ENCODE data around the gene SLC8A1.
A peak's percentile ranks its signal among the peaks of the same experiment; 100 is the strongest.

The SLC8A1 gene

GRCh38 chr2:40369267-40370006, 82.5 kb downstream of the SLC8A1 start:
- FAIRE-seq (peak; percentile 75), DNase-seq (ENCODE audit: insufficient read length, low spot score) (no peak)
- TF ChIP-seq, protein P1, sequence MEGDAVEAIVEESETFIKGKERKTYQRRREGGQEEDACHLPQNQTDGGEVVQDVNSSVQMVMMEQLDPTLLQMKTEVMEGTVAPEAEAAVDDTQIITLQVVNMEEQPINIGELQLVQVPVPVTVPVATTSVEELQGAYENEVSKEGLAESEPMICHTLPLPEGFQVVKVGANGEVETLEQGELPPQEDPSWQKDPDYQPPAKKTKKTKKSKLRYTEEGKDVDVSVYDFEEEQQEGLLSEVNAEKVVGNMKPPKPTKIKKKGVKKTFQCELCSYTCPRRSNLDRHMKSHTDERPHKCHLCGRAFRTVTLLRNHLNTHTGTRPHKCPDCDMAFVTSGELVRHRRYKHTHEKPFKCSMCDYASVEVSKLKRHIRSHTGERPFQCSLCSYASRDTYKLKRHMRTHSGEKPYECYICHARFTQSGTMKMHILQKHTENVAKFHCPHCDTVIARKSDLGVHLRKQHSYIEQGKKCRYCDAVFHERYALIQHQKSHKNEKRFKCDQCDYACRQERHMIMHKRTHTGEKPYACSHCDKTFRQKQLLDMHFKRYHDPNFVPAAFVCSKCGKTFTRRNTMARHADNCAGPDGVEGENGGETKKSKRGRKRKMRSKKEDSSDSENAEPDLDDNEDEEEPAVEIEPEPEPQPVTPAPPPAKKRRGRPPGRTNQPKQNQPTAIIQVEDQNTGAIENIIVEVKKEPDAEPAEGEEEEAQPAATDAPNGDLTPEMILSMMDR (IDR thresholded peaks at IDR 0.05; ENCODE audit: insufficient read depth, missing control alignments) = no peak

DNA sequence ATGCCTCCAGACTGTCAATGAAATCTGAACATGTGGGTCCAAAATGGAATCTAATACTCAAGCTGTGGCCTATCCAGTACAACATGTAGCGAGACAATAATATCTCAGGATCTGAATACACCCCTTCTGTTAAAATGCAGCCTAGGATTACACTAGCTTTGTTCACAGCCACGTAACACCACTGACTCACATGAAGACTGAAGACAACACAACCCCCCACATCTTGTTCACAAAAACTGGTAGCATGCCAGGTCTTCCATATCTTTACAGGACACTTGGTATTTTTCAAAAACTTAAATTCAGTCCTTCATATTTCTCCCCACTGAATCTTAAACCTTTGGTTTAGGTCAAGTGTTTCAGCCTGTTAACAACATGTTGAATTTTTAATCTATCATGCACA, 84.2 kb downstream of the SLC8A1 start:
- TF ChIP-seq, protein P1 (IDR thresholded peaks at IDR 0.05; ENCODE audit: insufficient read depth, missing control alignments) = no peak
- DNase-seq (ENCODE audit: insufficient read length, low spot score) (no peak), FAIRE-seq (peak; percentile 38)

DNA sequence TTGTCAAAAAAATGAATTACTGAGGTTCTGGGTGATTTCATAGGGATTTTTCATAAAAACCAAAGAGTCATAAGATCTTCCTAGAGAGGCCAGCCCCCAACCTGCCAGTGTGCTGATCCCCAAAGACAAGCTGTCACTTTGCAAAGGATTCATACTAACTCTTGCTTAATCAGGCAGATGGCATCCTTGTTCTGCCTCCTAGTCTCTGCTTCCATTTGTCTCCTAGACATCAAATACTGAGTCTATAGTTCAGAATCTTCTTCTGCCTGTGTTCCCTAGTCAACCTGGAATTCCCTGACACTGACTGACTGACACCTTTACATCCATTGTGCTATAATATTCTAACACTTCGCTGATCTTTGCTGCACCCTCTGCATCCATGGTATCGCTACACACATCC, 84.9 kb downstream of the SLC8A1 start:
- DNase-seq (ENCODE audit: insufficient read length, low spot score) (no peak), FAIRE-seq (peak; percentile 98)
- TF ChIP-seq, protein P1 (IDR thresholded peaks at IDR 0.05; ENCODE audit: insufficient read depth, missing control alignments) = peak; percentile 9

GRCh38 chr2:40364151-40364874, 87.6 kb downstream of the SLC8A1 start:
- DNase-seq (ENCODE audit: insufficient read length, low spot score) (no peak), FAIRE-seq (peak; percentile 11)

DNA sequence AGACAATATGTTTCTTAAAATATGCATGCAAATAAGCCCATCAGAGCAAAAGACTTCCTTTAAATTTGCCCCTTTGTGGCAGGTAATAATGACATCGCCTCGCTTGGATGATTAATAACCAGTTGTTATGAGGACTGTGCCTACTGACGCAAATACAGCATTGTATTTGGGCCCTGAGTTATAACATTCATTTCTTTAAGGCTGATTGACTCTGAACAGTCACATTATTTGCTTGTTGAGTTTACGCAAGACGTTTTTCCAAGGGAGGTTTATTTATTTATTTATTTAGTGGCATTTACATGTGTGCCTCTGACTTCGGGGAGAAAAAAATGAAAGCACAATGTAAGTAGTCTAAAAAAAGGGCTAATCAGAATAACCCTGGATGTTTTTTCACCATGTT, 88.3 kb downstream of the SLC8A1 start:
- FAIRE-seq (peak; percentile 89), DNase-seq (ENCODE audit: insufficient read length, low spot score) (no peak)
- TF ChIP-seq, protein P1 (IDR thresholded peaks at IDR 0.05; ENCODE audit: insufficient read depth, missing control alignments) = no peak

More at GRCh38 chr2:40364151-40364874, 87.6 kb downstream of the SLC8A1 start:
- TF ChIP-seq, protein P1 (IDR thresholded peaks at IDR 0.05; ENCODE audit: insufficient read depth, missing control alignments) = no peak

DNA sequence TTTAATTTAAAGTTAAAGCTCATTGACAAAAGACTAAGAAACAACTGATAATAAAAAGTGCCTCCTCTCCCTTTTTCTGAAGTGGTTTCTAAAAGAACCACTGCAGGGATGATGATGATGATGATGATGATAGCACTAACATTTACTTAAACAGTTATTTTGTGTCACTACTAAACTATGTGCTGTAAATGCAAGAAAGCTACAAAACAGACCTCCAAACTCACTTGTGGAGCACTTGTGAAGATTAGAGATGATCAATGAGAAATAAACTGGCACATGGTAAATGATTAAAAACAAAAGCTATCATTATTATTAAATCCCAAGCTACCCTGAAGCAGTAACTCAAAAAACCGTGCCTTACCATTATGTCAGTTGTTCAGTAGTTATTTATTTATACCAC, 88.7 kb downstream of the SLC8A1 start:
- FAIRE-seq (no peak), DNase-seq (ENCODE audit: insufficient read length, low spot score) (no peak)
- TF ChIP-seq, protein P1 (IDR thresholded peaks at IDR 0.05; ENCODE audit: insufficient read depth, missing control alignments) = no peak

GRCh38 chr2:40361478-40361877, 90.4 kb downstream of the SLC8A1 start:
- TF ChIP-seq, protein P1 (IDR thresholded peaks at IDR 0.05; ENCODE audit: insufficient read depth, missing control alignments) = no peak
- DNase-seq (ENCODE audit: insufficient read length, low spot score) (no peak), FAIRE-seq (no peak)
